Ishikawa (cell line): ENCODE data around the gene PGAP3.

Experiments
- CEBPB ChIP-seq: IDR thresholded peaks from 2 replicates; pipeline ENCODE4 v1.6.1; 2012
- CREB1 ChIP-seq: IDR thresholded peaks from 2 replicates; pipeline ENCODE4 v1.6.1; 2012; ENCODE audit warnings: low read depth
- EP300 ChIP-seq: IDR thresholded peaks from 2 replicates; pipeline ENCODE4 v1.6.1; 2012; ENCODE audit warnings: borderline replicate concordance
- FOXM1 ChIP-seq: IDR thresholded peaks from 2 replicates; pipeline ENCODE4 v1.6.1; 2012; ENCODE audit warnings: low read depth, borderline replicate concordance
- NFIC ChIP-seq: IDR thresholded peaks from 2 replicates; pipeline ENCODE4 v1.6.1; 2012
- REST ChIP-seq: IDR thresholded peaks from 2 replicates; pipeline ENCODE4 v1.6.1; 2012; ENCODE audit warnings: low read depth, mild to moderate bottlenecking
- TAF1 ChIP-seq: IDR thresholded peaks from 2 replicates; pipeline ENCODE4 v1.6.1; 2012; ENCODE audit warnings: low read depth, mild to moderate bottlenecking
- TCF12 ChIP-seq: IDR thresholded peaks from 2 replicates; pipeline ENCODE4 v1.6.1; 2012; ENCODE audit warnings: low read depth
- TEAD4 ChIP-seq: IDR thresholded peaks from 2 replicates; pipeline ENCODE4 v1.6.1; 2012
- ZBTB7A ChIP-seq: IDR thresholded peaks from 2 replicates; pipeline ENCODE4 v1.6.1; 2012; ENCODE audit warnings: low read depth

DNA sequence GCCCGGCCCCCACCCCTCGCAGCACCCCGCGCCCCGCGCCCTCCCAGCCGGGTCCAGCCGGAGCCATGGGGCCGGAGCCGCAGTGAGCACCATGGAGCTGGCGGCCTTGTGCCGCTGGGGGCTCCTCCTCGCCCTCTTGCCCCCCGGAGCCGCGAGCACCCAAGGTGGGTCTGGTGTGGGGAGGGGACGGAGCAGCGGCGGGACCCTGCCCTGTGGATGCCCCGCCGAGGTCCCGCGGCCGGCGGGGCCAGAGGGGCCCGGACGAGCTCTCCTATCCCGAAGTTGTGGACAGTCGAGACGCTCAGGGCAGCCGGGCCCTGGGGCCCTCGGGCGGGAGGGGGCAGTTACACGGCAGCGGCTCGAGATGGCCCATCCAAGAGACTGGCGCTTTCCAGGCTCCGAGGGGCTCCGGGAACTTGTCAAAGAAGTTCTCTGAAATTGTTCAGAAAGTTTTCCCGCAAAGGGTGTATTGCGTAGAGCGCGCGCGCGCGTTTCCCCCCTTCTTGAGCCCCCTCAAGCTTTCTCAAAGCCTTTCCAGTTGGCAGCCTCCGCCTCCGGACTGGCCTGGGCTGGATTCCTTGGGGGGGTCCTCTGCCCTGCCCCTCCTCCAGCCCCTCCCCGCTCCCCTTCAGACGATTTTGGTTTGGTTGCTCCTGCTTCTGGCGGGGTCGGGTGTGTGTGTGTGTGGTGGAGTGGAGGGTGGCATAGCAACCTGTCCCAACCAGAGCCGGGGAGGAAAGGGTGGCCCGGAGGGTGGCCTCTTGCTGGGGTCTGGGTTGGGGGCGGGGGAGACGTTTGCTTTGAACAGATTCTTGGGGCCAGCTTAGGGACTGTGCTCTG, 12.5 kb upstream of the PGAP3 start:
- TF ChIP-seq TAF1 (no peak), FOXM1 (no peak), TCF12 (no peak), CEBPB (no peak), NFIC (no peak), ZBTB7A (peak; percentile 85), REST (no peak), TEAD4 (no peak), EP300 (no peak), CREB1 (no peak)
